ENCODE measurements around the gene XPNPEP1. TPM values are rescaled to one million over a fixed set of nuclear protein-coding genes. Genes with fewer than 3 reads are reported as not detected.
A peak's percentile ranks its signal among the peaks of the same experiment; 100 is the strongest.

XPNPEP1 gene
- total and polyA plus RNA-seq, 12 donors, result 17.8 to 103 (median 58.4) TPM

DNA sequence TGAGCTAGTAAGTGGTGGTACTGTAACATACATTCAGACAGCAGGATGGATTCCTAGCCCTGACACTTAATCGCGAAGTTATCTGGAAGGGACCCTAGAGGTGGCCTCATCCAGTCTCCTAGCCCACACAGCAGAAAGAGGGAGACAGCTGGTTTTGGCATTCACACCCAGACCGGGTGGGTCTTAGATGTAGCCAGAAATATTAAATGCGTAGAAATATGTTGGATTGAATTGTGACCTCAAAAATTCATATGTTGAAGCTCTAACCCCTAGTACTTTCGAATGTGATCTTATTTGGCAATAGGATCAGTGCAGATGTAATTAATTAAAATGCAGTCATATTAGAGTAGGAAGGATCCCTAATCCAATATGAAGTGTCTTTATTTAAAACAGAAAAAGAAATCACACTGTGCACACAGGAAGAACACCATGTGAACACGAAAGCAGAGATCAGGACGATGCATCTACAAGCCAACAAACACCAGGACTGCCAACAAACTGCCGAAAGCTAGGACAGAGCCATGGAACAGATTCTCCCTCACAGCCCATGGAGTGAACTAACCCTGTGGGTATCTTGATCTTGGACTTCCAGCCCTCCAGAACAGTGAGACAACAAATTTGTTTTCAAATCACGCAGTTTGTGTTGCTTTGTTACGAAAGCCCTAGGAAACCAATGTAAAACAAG, 2.9 kb upstream of the XPNPEP1 start:
- TF ChIP-seq POLR2A (IDR thresholded peaks at IDR 0.05), result no peak
- TF ChIP-seq, protein P1, sequence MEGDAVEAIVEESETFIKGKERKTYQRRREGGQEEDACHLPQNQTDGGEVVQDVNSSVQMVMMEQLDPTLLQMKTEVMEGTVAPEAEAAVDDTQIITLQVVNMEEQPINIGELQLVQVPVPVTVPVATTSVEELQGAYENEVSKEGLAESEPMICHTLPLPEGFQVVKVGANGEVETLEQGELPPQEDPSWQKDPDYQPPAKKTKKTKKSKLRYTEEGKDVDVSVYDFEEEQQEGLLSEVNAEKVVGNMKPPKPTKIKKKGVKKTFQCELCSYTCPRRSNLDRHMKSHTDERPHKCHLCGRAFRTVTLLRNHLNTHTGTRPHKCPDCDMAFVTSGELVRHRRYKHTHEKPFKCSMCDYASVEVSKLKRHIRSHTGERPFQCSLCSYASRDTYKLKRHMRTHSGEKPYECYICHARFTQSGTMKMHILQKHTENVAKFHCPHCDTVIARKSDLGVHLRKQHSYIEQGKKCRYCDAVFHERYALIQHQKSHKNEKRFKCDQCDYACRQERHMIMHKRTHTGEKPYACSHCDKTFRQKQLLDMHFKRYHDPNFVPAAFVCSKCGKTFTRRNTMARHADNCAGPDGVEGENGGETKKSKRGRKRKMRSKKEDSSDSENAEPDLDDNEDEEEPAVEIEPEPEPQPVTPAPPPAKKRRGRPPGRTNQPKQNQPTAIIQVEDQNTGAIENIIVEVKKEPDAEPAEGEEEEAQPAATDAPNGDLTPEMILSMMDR (IDR thresholded peaks at IDR 0.05), result no peak
- no peak for DNase-seq
- no peaks in the 10 kb centered on the region for H3K36me3 ChIP-seq (replicated peaks in 1 of 2)
- no peaks in the 10 kb centered on the region for H3K9me3 ChIP-seq (replicated peaks in 1 of 3)
- intact Hi-C loops (cut with DNase I), result no loop called here
- no peak overlapping the region for H3K27ac ChIP-seq
- no peaks in the 10 kb centered on the region for H3K27me3 ChIP-seq
- WGBS, 4 donors, result 80 to 90% (median 88%) methylated on average over 10 of the region's 10 CpGs
- H3K4me3 ChIP-seq, result no peak overlapping the region
- H3K4me1 ChIP-seq (replicated peaks in 1 of 2), result peaks cover 14 to 21% of the 10 kb centered on the region in 2 donors

DNA sequence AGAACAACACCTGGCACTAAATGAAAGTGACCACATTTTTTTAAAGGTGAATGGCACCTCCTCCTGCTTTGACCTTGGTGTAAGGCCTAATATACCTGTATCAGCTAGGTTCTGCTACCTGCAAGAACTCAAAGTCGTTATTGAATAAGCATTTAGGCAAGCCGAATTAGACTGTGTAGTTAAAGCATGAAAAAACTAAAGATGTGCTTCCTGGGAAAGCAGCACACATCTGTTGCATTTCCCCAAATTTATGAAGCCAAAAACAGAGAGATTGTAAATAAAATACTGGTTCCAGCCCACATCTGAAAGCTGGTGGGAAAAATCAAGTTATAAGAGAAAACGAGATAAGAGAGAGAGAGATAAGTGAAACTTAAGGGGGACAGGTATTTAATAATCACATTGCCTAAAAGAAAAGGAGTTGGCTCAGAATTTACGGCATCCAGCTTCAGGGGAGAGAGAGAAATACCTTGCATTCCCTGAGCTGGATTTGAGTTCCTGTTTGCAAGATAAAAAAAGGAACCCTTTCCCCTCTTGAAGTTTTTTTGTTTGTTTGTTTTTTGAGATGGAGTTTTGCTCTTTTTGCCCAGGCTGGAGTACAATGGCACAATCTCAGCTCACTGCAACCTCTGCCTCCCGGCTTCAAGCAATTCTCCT, 1.8 kb upstream of the XPNPEP1 start:
- Histone ChIP-seq H3K27me3 (no peaks in the 10 kb centered on the region), H3K4me3 (no peak overlapping the region), H3K4me1 (replicated peaks in 1 of 2) (peaks cover 14 to 22% of the 10 kb centered on the region in 2 donors), H3K9me3 (replicated peaks in 1 of 3) (no peaks in the 10 kb centered on the region), H3K36me3 (replicated peaks in 1 of 2) (no peaks in the 10 kb centered on the region), H3K27ac (no peak overlapping the region)
- intact Hi-C loops (cut with DNase I), result no loop called here
- TF ChIP-seq, protein P1 (IDR thresholded peaks at IDR 0.05), result no peak
- no peak for TF ChIP-seq POLR2A (IDR thresholded peaks at IDR 0.05)
- DNase-seq, result no peak
- 62 to 73% (median 69%) methylated on average over 5 of the region's 5 CpGs for WGBS, 4 donors

DNA sequence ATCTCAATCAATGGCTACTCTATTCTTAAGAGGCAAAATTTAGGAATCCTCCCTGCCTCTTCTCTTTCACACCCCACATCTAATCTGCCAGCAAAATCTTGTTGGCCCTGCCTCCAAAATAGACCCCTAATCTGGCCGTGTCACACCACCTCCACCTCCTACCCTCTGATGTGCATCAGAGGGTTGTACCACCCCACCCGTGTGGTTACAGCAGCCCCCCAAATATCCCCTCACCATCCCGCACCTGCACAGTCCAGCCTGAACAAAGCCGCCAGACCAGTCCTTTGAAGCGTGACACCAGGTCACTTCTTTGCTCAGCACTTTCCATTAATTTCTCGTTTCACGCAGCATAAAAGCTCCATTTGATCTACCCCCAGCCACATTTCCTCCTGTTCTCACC, 776 bp upstream of the XPNPEP1 start:
- Histone ChIP-seq H3K4me1 (replicated peaks in 1 of 2) (peaks cover 14 to 22% of the 10 kb centered on the region in 2 donors), H3K27me3 (no peaks in the 10 kb centered on the region), H3K36me3 (replicated peaks in 1 of 2) (no peaks in the 10 kb centered on the region), H3K4me3 (peak overlapping the region in 1 of 4 donors; percentile 99), H3K27ac (peak overlapping the region in 1 of 5 donors; percentile 92), H3K9me3 (replicated peaks in 1 of 3) (no peaks in the 10 kb centered on the region)
- intact Hi-C loops (cut with DNase I), result no loop called here
- 95 to 97% (median 96%) methylated on average over 7 of the region's 7 CpGs for WGBS, 4 donors
- no peak for TF ChIP-seq POLR2A (IDR thresholded peaks at IDR 0.05)
- TF ChIP-seq, protein P1 (IDR thresholded peaks at IDR 0.05), result no peak
- DNase-seq, result no peak

DNA sequence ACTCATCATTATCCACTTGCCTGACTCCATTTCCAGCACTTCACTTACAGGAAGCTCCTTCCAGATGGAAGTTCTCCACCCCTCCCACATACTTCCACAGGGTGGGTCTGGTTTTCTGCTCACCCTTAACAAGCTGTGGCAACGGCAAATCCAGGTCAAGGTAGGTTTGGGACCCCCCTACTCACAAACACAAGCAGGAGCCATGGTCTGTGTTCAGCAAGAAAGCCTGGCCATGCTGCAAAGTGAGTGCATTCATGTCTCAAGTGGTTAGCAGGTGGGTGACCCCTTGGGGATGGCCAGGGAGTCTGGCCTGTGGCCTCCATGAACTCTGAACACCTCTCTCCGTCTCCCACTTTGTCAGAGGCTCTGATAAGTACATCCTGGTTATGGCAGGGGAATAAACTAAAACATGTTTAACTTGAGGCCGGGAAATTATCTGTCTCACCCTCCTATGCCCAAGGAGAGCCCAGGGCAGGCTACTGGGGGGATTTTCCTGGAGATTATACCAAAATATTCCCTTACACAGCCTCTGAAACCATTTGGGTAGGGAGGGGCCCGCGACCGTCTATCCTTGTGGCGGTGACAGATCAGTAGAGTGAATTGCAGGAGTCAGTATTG, 844 bp downstream of the XPNPEP1 start:
- 6 to 13% (median 10%) methylated on average over 6 to 7 of the region's 7 CpGs for WGBS, 4 donors
- Histone ChIP-seq H3K27ac (peak overlapping the region in 4 of 5 donors; percentile 75 to 97 (median 92)), H3K4me3 (peak overlapping the region; percentile 67 to 99 (median 72)), H3K9me3 (replicated peaks in 1 of 3) (no peaks in the 10 kb centered on the region), H3K4me1 (replicated peaks in 1 of 2) (peaks cover 10 to 22% of the 10 kb centered on the region in 2 donors), H3K36me3 (replicated peaks in 1 of 2) (no peaks in the 10 kb centered on the region), H3K27me3 (no peaks in the 10 kb centered on the region)
- intact Hi-C loops (cut with DNase I), result no loop called here
- TF ChIP-seq, protein P1 (IDR thresholded peaks at IDR 0.05), result no peak
- TF ChIP-seq POLR2A (IDR thresholded peaks at IDR 0.05), result no peak
- DNase-seq, result no peak

All from adrenal gland (tissue), 12 donors.